MCF 10A (cell line): ENCODE results near the gene TEAD3. TPM values are rescaled to one million over a fixed set of nuclear protein-coding genes. Genes with fewer than 3 reads are reported as not detected.

ENCODE experiments used
- BruUV-seq: library from RNA; stranded (reverse); fragments of 400-500 nt; replicated peaks from 2 replicates; lab custom pipeline; 2021; lab: Mats Ljungman, UMichigan
- CTCF ChIA-PET: fragments of 300-600 bp; sonication (Branson Sonifier 250); formaldehyde crosslinking; extraction: SDS; loops from one replicate; lab custom pipeline; 2021; ENCODE audit warnings: antibody characterized with exemption, inconsistent platforms; lab: Yijun Ruan, JAX
- POLR2A ChIA-PET: fragments of 300-600, 350-650 bp; sonication (Branson Sonifier 250); formaldehyde crosslinking; extraction: SDS; loops from one replicate; lab custom pipeline; 2020; ENCODE audit warnings: antibody characterized with exemption, inconsistent platforms; lab: Yijun Ruan, JAX
- DNase-seq: peaks from one replicate; pipeline ENCODE4 v3.0.0-alpha.2; 2018; ENCODE audit not compliant: unreplicated experiment
- H3K27ac Mint-ChIP-seq: one replicate; pipeline ENCODE4 v1.8.0; 2022; ENCODE audit warnings: mild to moderate bottlenecking, low read depth, mixed read lengths; ENCODE audit not compliant: unreplicated experiment
- H3K27me3 Mint-ChIP-seq: one replicate; pipeline ENCODE4 v1.8.0; 2022; ENCODE audit warnings: mixed read lengths; ENCODE audit not compliant: insufficient read depth, unreplicated experiment
- H3K36me3 Mint-ChIP-seq: one replicate; pipeline ENCODE4 v1.8.0; 2022; ENCODE audit warnings: mild to moderate bottlenecking, moderate library complexity, mixed read lengths; ENCODE audit not compliant: insufficient read depth, unreplicated experiment
- H3K4me1 Mint-ChIP-seq: one replicate; pipeline ENCODE4 v1.8.0; 2022; ENCODE audit warnings: mixed read lengths; ENCODE audit not compliant: insufficient read depth, unreplicated experiment
- H3K4me3 Mint-ChIP-seq: one replicate; pipeline ENCODE4 v1.8.0; 2022; ENCODE audit warnings: mild to moderate bottlenecking, moderate library complexity, mixed read lengths; ENCODE audit not compliant: unreplicated experiment
- H3K9me3 Mint-ChIP-seq: one replicate; pipeline ENCODE4 v1.8.0; 2022; ENCODE audit warnings: mixed read lengths; ENCODE audit not compliant: unreplicated experiment
- CTCF ChIP-seq: fragments of 200-600 bp; IDR thresholded peaks from one replicate; pipeline ENCODE4 v1.8.0; 2022; ENCODE audit warnings: antibody characterized with exemption, mild to moderate bottlenecking; ENCODE audit not compliant: unreplicated experiment
- intact Hi-C: fragments of 100-400 bp; cut with micrococcal nuclease; formaldehyde crosslinking; loops from 2 replicates; pipeline ENCODE4 v1.14.1; 2022
- total RNA-seq: library from RNA; stranded (reverse); gene quantifications from 2 replicates; pipeline ENCODE4 v1.2.3, GENCODE V29; 2022

Gene TEAD3
- total RNA-seq, 1 experiment from 2014 or later: 11.1 TPM

- Mint-ChIP-seq H3K27me3 (no peaks in the 10 kb centered on the region), H3K36me3 (peaks cover 8% of the 10 kb centered on the region), H3K9me3 (no peaks in the 10 kb centered on the region), H3K27ac (no peak overlapping the region), H3K4me1 (peaks cover 26% of the 10 kb centered on the region), H3K4me3 (peak overlapping the region; percentile 74)
- ChIA-PET POLR2A (interaction anchor here (0.9 to 8.8 kb wide), 10 partner anchors 18 to 231 kb away, joined by 3 to 198 read pairs (median 5); partner anchors contain the start of genes DEF6, PPARD and RPL10A), CTCF (interaction anchor here (0.6 to 9.4 kb wide), 9 partner anchors 12 to 165 kb away, joined by 3 to 146 read pairs (median 6); partner anchors contain the start of genes DEF6, PPARD and RPL10A)
- DNase-seq: no peak
- no peak for TF ChIP-seq CTCF
- no TSS peak for BruUV-seq
- intact Hi-C loops: no loop called here
Measured at GRCh38 chr6:35451354-35452182, 45.3 kb downstream of the TEAD3 start.

DNA sequence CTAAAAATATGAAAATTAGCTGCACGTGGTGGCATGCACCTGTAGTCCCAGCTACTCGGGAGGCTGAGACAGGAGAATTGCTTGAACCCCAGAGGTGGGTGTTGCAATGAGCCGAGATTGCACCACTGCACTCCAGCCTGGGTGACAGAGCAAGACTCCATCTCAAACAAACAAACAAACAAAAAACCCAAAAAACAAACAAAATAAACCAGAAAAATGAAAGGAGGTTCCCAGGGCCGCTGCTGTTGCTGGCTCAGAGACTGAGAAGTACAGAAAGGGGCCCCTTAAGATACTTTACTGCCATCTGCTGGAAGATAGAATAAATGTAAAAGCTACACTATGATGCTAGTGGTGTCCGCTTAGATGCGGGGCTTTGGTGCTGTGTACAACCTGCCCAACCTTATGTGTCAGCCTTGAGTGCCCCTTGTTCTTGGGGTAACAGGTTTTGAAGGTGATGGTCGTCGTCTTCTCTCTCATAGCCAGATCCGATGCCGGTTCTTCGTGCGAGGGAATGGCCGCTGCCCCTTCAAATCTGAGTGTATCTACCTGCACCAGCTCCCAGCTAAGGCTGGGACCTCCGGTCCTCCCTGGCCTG is 47.5 kb downstream of the TEAD3 start:
- H3K4me1 Mint-ChIP-seq: peaks cover 14% of the 10 kb centered on the region
- peak; percentile 78 for TF ChIP-seq CTCF
- H3K36me3 Mint-ChIP-seq: no peaks in the 10 kb centered on the region
- no peaks in the 10 kb centered on the region for H3K27me3 Mint-ChIP-seq
- ChIA-PET CTCF (interaction anchor here (0.6 to 9.4 kb wide), 26 partner anchors 9 to 220 kb away, joined by 3 to 146 read pairs (median 4); partner anchors contain the start of genes DEF6, PPARD and RPL10A), POLR2A (interaction anchor here (1.0 to 4.3 kb wide), 4 partner anchors 19 to 155 kb away, joined by 3 to 41 read pairs (median 7); partner anchors contain the start of genes PPARD and RPL10A)
- intact Hi-C loops: loop anchor here (1.0 kb wide), 3 partner anchors 34 to 152 kb away; partner anchors contain the start of genes DEF6 and PPARD
- no peak overlapping the region for H3K4me3 Mint-ChIP-seq
- BruUV-seq: no TSS peak
- no peak overlapping the region for H3K27ac Mint-ChIP-seq
- DNase-seq: peak; percentile 74
- no peaks in the 10 kb centered on the region for H3K9me3 Mint-ChIP-seq

DNA sequence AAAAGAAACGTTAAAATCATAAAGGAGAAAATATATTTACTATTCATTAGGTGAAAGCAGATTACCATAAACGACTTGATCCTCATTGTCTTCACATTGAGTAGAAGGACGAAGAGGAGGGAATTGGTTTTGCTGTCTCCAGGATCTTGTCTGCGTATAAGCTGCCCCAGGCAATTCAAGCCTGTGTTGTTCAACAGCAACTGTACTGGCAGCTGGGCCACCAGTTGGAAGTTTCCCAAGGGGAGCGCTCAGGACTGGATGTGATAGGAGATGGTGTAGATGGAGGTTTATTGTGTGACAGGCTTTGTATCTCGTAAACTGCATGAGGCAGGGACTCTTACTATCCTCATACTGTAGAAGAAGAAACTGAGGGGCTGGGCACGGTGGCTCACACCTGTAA is 48.7 kb downstream of the TEAD3 start:
- no peak overlapping the region for H3K27ac Mint-ChIP-seq
- no peak for DNase-seq
- no peak overlapping the region for H3K4me3 Mint-ChIP-seq
- H3K36me3 Mint-ChIP-seq: no peaks in the 10 kb centered on the region
- ChIA-PET CTCF (interaction anchor here (0.6 to 9.4 kb wide), 21 partner anchors 10 to 169 kb away, joined by 3 to 146 read pairs (median 6); partner anchors contain the start of genes DEF6, PPARD and RPL10A), POLR2A (interaction anchor here (0.7 to 4.3 kb wide), 3 partner anchors 20 to 106 kb away, joined by 3 to 41 read pairs (median 3); partner anchors contain the start of genes PPARD and RPL10A)
- H3K9me3 Mint-ChIP-seq: no peaks in the 10 kb centered on the region
- BruUV-seq: no TSS peak
- H3K4me1 Mint-ChIP-seq: peaks cover 6% of the 10 kb centered on the region
- TF ChIP-seq CTCF: no peak
- intact Hi-C loops: no loop called here
- no peaks in the 10 kb centered on the region for H3K27me3 Mint-ChIP-seq
